GM21529 (cell line): ENCODE data around the gene PRRT1.
A peak's percentile ranks its signal among the peaks of the same experiment; 100 is the strongest.
"Not testable (repeated sequence)": the region's sequence is repeated elsewhere in the genome, so short reads cannot be mapped to it uniquely, and the experiment has no call there.

ENCODE experiments used
- ATAC-seq: cut with Tn5 transposase; IDR thresholded peaks from one replicate; pipeline ENCODE4 v1.9.1; 2021; ENCODE audit not compliant: unreplicated experiment

The PRRT1 gene

GRCh38 chr6:32152769-32153563, 1.2 kb upstream of the PRRT1 start:
- ATAC-seq = no peak

DNA sequence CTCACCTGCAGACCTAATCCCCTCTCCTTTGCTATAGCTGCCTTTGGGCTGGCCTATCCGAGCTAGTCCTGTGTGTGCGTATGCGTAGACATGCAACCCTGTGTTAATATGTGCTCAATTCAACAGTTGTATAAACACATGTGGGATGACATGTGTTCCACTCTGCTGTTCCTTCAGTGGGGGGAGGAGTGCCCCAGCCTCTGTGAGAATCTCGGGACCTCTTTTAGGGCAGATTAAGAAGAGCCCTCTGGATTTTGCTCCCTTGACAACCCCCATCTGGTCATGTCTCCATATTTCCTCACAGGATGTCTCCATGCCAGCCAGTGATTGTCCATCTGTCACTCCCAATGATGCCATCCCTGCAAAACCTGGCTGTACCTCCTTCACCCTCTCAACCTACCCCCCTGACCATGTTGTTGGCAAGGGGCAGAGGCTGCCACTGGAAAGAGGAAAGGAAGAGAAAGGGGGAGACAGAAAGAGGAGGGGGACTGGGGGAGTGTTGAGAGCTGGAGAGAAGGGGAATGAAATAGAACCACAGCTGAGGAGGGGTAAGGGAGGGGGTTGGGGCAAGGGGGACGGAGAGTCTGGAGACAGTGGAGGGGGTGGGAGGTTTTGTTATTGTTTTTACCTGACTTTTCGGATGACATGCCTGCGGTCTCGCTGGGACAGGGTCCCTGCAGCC, 417 bp downstream of the PRRT1 start:
- ATAC-seq = no peak

- no peak for ATAC-seq
Measured at GRCh38 chr6:32149932-32150870, 1.5 kb downstream of the PRRT1 start.

- no peak for ATAC-seq
Measured at GRCh38 chr6:32149092-32149755, 2.5 kb downstream of the PRRT1 start.

- ATAC-seq = no peak
Measured at GRCh38 chr6:32148289-32149091, 3.2 kb downstream of the PRRT1 start.

- ATAC-seq = no peak
Measured at GRCh38 chr6:32147401-32148132, 4.2 kb downstream of the PRRT1 start.

DNA sequence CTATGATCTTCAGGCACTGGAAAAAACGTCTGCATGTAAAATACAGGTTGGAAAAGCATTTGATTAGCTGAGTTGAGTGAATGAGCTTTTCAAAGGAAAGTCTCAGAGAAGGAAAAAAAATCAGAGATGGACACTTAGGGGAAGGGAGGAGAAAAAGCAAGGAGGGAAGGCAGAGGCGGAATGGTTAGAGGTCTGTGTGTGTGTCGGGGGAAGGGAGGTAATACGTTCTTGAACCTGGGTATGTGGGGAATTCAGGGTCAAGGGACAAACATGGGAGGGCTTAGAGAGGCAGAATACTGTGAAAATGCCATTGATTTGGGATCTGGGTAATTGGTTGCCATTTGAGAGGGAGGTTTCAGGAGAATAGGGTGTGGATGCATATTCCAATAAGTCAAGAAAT, 5.1 kb downstream of the PRRT1 start:
- ATAC-seq = no peak

DNA sequence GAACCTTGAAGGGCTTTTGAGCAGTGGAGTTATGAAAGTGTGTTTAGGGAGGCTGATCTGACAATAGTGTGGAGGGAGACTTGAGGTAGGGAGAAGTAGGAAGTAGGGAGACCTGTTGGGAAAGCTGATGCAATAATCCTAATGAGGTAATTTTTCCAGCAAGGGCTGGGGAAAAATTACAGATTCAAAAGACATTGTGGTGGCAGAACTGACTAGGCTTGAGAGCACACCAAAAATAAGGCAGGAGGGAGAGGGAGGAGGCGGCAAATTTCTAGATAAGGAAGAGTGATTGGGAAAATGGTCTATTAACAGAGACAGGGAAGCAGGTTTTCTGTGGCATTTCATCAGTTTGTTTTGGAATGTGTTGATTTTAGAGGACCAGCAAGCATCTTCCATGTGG, 5.5 kb downstream of the PRRT1 start:
- ATAC-seq = no peak

DNA sequence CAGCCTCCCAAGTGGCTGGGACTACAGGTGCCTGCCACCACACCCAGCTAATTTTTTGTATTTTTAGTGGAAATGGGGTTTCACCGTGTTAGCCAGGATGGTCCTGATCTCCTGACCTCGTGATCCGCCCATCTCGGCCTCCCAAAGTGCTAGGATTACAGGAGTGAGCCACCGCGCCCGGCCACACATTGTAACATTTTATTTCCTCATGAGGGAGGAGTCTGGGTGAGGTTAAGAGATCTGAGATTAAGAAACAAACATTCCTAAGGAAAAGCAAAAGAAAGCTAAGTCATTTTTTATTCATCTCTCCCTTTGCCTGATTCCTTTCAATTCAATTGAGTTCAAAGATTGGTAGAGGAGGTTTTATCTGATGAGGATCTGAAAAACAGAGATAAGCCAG, 7.5 kb downstream of the PRRT1 start:
- ATAC-seq = not testable (repeated sequence)

- no peak for ATAC-seq
Measured at GRCh38 chr6:32140420-32141046, 11.2 kb downstream of the PRRT1 start.

DNA sequence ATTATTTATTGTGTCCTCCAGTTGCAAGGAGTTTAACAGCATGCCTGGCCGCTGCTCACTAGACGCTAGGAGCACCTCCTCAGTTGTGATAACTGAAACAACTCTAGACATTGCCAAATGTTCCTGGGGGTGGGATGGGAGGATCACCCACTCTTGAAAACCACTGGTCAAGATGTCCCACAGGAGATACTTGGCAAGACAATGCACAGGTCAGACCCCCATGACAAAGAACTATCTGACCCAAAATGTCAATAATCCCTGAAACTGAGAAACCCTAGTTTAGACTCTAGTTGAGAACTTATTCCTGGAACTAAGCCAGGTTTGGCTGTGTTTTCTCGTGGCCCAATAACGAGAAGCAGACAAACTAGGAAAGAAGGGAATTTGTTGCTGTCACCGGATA, 12.1 kb downstream of the PRRT1 start:
- no peak for ATAC-seq

GRCh38 chr6:32137454-32137853, 14.3 kb downstream of the PRRT1 start:
- ATAC-seq = no peak

- no peak for ATAC-seq
Measured at GRCh38 chr6:32133786-32134185, 18.0 kb downstream of the PRRT1 start.

DNA sequence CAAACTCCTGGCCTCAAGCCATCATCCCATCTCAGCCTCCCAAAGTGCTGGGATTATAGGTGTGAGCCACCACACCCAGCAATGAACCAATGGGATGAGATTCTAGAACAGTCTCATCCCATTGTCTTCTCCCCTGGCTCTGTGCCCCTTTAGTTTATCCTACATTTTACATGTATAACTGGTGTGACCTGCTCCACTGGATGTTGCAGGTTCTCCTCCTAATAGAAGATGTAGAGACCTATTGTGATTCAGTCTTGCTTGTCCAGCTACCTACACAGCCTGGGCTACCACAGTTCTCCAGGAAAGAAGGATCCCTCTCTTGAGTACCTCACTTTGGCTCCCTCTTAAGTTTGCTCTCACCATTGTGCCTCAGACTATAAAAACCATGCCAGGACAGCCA, 19.6 kb downstream of the PRRT1 start:
- no peak for ATAC-seq

GRCh38 chr6:32131439-32131948, 20.2 kb downstream of the PRRT1 start:
- ATAC-seq = no peak

GRCh38 chr6:32129297-32130088, 22.2 kb downstream of the PRRT1 start:
- peak; percentile 6 for ATAC-seq

DNA sequence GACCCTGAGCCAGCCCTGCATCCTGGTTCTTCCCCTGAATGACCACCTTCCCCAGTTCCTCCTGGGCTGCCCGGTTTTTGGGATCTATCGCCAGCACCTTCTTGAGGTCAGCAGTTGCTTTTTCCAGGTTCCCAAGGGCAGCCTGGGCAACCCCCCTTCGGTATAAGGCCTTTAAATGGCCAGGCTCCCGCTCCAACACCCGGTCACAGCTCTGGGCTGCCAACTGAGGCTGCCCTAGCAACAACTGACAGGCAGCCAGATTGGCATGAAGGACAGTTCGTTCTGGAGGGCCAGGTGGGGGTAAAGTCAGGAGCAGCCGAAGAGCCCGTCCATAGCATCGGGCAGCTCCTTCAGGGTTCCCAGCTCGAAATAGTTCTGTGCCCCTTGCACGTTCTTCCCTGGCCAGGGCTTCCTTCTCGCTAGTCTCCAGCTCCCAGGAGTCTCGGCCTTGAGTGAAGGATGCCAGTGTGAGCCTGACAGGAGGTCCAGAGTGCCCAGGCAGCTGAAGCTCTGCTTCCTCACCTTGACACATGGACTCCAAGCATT, 22.9 kb downstream of the PRRT1 start:
- no peak for ATAC-seq
